ENCODE measurements around the gene MFF. TPM values are rescaled to one million over a fixed set of nuclear protein-coding genes. Genes with fewer than 3 reads are reported as not detected.
A peak's percentile ranks its signal among the peaks of the same experiment; 100 is the strongest.
"Not testable (repeated sequence)": the region's sequence is repeated elsewhere in the genome, so short reads cannot be mapped to it uniquely, and the experiment has no call there.

MFF gene
- total RNA-seq, 1 donor from 2014 or later = 65.8 TPM

- H3K4me1 ChIP-seq (ENCODE audit: control insufficient read depth in 3 of 3, insufficient read depth in 3 of 3, low read length in 3 of 3) = peaks cover 0 to 4% (median 3%) of the 10 kb centered on the region in 3 donors
- H3K9ac ChIP-seq (ENCODE audit: low read depth in 1 of 3, low read length in 3 of 3) = no peak overlapping the region
- no peaks in the 10 kb centered on the region for H3K27me3 ChIP-seq (ENCODE audit: control insufficient read depth in 3 of 3, insufficient read depth in 3 of 3, low read length in 3 of 3)
- no peaks in the 10 kb centered on the region for H3K36me3 ChIP-seq (ENCODE audit: control insufficient read depth in 3 of 3, insufficient read depth in 3 of 3, low read length in 3 of 3)
- H3K4me3 ChIP-seq (ENCODE audit: low read length in 3 of 3) = no peak overlapping the region
- no peaks in the 10 kb centered on the region for H3K9me3 ChIP-seq (ENCODE audit: control insufficient read depth in 3 of 3, low read length in 3 of 3)
- H3K27ac ChIP-seq (ENCODE audit: low read depth, low read length) = peak overlapping the region; percentile 43
These were observed 45.8 kb downstream of the MFF start for GRCh38 chr2:227370791-227371312.

- Histone ChIP-seq H3K27ac (ENCODE audit: low read depth, low read length) (no peak overlapping the region), H3K9me3 (ENCODE audit: control insufficient read depth in 3 of 3, low read length in 3 of 3) (no peaks in the 10 kb centered on the region), H3K27me3 (ENCODE audit: control insufficient read depth in 3 of 3, insufficient read depth in 3 of 3, low read length in 3 of 3) (peaks cover 0 to 2% (median 0%) of the 10 kb centered on the region in 3 donors)
These were observed 48.3 kb downstream of the MFF start for GRCh38 chr2:227373389-227373788.

GRCh38 chr2:227374158-227374557 lies 49.1 kb downstream of the MFF start:
- H3K4me3 ChIP-seq (ENCODE audit: low read length in 3 of 3) = no peak overlapping the region
- H3K27ac ChIP-seq (ENCODE audit: low read depth, low read length) = no peak overlapping the region
- no peaks in the 10 kb centered on the region for H3K9me3 ChIP-seq (ENCODE audit: control insufficient read depth in 3 of 3, low read length in 3 of 3)
- no peak overlapping the region for H3K9ac ChIP-seq (ENCODE audit: low read depth in 1 of 3, low read length in 3 of 3)
- no peaks in the 10 kb centered on the region for H3K4me1 ChIP-seq (ENCODE audit: control insufficient read depth in 3 of 3, insufficient read depth in 3 of 3, low read length in 3 of 3)
- no peaks in the 10 kb centered on the region for H3K36me3 ChIP-seq (ENCODE audit: control insufficient read depth in 3 of 3, insufficient read depth in 3 of 3, low read length in 3 of 3)
- H3K27me3 ChIP-seq (ENCODE audit: control insufficient read depth in 3 of 3, insufficient read depth in 3 of 3, low read length in 3 of 3) = peaks cover 0 to 2% (median 0%) of the 10 kb centered on the region in 3 donors

More at GRCh38 chr2:227373389-227373788, 48.3 kb downstream of the MFF start:
- Histone ChIP-seq H3K36me3 (ENCODE audit: control insufficient read depth in 3 of 3, insufficient read depth in 3 of 3, low read length in 3 of 3) (no peaks in the 10 kb centered on the region), H3K4me1 (ENCODE audit: control insufficient read depth in 3 of 3, insufficient read depth in 3 of 3, low read length in 3 of 3) (no peaks in the 10 kb centered on the region), H3K9ac (ENCODE audit: low read depth in 1 of 3, low read length in 3 of 3) (no peak overlapping the region), H3K4me3 (ENCODE audit: low read length in 3 of 3) (no peak overlapping the region)

- H3K4me3 ChIP-seq (ENCODE audit: low read length in 3 of 3) = no peak overlapping the region
- H3K27me3 ChIP-seq (ENCODE audit: control insufficient read depth in 3 of 3, insufficient read depth in 3 of 3, low read length in 3 of 3) = peaks cover 0 to 2% (median 0%) of the 10 kb centered on the region in 3 donors
- no peak overlapping the region for H3K9ac ChIP-seq (ENCODE audit: low read depth in 1 of 3, low read length in 3 of 3)
- H3K4me1 ChIP-seq (ENCODE audit: control insufficient read depth in 3 of 3, insufficient read depth in 3 of 3, low read length in 3 of 3) = no peaks in the 10 kb centered on the region
- H3K36me3 ChIP-seq (ENCODE audit: control insufficient read depth in 3 of 3, insufficient read depth in 3 of 3, low read length in 3 of 3) = no peaks in the 10 kb centered on the region
- no peak overlapping the region for H3K27ac ChIP-seq (ENCODE audit: low read depth, low read length)
- H3K9me3 ChIP-seq (ENCODE audit: control insufficient read depth in 3 of 3, low read length in 3 of 3) = no peaks in the 10 kb centered on the region
These were observed 51.8 kb downstream of the MFF start for GRCh38 chr2:227376656-227377396.

GRCh38 chr2:227377467-227378351 lies 52.7 kb downstream of the MFF start:
- no peak overlapping the region for H3K4me3 ChIP-seq (ENCODE audit: low read length in 3 of 3)
- H3K36me3 ChIP-seq (ENCODE audit: control insufficient read depth in 3 of 3, insufficient read depth in 3 of 3, low read length in 3 of 3) = no peaks in the 10 kb centered on the region
- H3K27ac ChIP-seq (ENCODE audit: low read depth, low read length) = no peak overlapping the region
- H3K9ac ChIP-seq (ENCODE audit: low read depth in 1 of 3, low read length in 3 of 3) = no peak overlapping the region
- H3K4me1 ChIP-seq (ENCODE audit: control insufficient read depth in 3 of 3, insufficient read depth in 3 of 3, low read length in 3 of 3) = no peaks in the 10 kb centered on the region
- peaks cover 0 to 2% (median 0%) of the 10 kb centered on the region in 3 donors for H3K27me3 ChIP-seq (ENCODE audit: control insufficient read depth in 3 of 3, insufficient read depth in 3 of 3, low read length in 3 of 3)
- no peaks in the 10 kb centered on the region for H3K9me3 ChIP-seq (ENCODE audit: control insufficient read depth in 3 of 3, low read length in 3 of 3)

GRCh38 chr2:227378371-227378782 lies 53.3 kb downstream of the MFF start:
- Histone ChIP-seq H3K4me1 (ENCODE audit: control insufficient read depth in 3 of 3, insufficient read depth in 3 of 3, low read length in 3 of 3) (no peaks in the 10 kb centered on the region), H3K9ac (ENCODE audit: low read depth in 1 of 3, low read length in 3 of 3) (no peak overlapping the region), H3K9me3 (ENCODE audit: control insufficient read depth in 3 of 3, low read length in 3 of 3) (no peaks in the 10 kb centered on the region), H3K4me3 (ENCODE audit: low read length in 3 of 3) (no peak overlapping the region), H3K27me3 (ENCODE audit: control insufficient read depth in 3 of 3, insufficient read depth in 3 of 3, low read length in 3 of 3) (peaks cover 0 to 2% (median 0%) of the 10 kb centered on the region in 3 donors), H3K36me3 (ENCODE audit: control insufficient read depth in 3 of 3, insufficient read depth in 3 of 3, low read length in 3 of 3) (no peaks in the 10 kb centered on the region), H3K27ac (ENCODE audit: low read depth, low read length) (no peak overlapping the region)

- Histone ChIP-seq H3K9me3 (ENCODE audit: control insufficient read depth in 3 of 3, low read length in 3 of 3) (no peaks in the 10 kb centered on the region), H3K4me3 (ENCODE audit: low read length in 3 of 3) (no peak within 1 kb of the TSS), H3K9ac (ENCODE audit: low read depth in 1 of 3, low read length in 3 of 3) (no peak within 1 kb of the TSS), H3K27me3 (ENCODE audit: control insufficient read depth in 3 of 3, insufficient read depth in 3 of 3, low read length in 3 of 3) (peaks cover 0 to 4% (median 2%) of the 10 kb centered on the region in 3 donors), H3K27ac (ENCODE audit: low read depth, low read length) (no peak within 1 kb of the TSS), H3K36me3 (ENCODE audit: control insufficient read depth in 3 of 3, insufficient read depth in 3 of 3, low read length in 3 of 3) (no peaks in the 10 kb centered on the region), H3K4me1 (ENCODE audit: control insufficient read depth in 3 of 3, insufficient read depth in 3 of 3, low read length in 3 of 3) (no peaks in the 10 kb centered on the region)
These were observed 54.0 kb downstream of the MFF start, which contains the start of gene TM4SF20 for GRCh38 chr2:227379095-227379494. Gene TM4SF20 (minus strand): TSS chr2:227379306. CDS start chr2:227379268, 38 bp downstream.

GRCh38 chr2:227382241-227382835 lies 57.3 kb downstream of the MFF start:
- not testable (repeated sequence) for H3K4me3 ChIP-seq (ENCODE audit: low read length in 3 of 3); H3K9me3 ChIP-seq (ENCODE audit: control insufficient read depth in 3 of 3, low read length in 3 of 3); H3K27me3 ChIP-seq (ENCODE audit: control insufficient read depth in 3 of 3, insufficient read depth in 3 of 3, low read length in 3 of 3); H3K9ac ChIP-seq (ENCODE audit: low read depth in 1 of 3, low read length in 3 of 3); H3K4me1 ChIP-seq (ENCODE audit: control insufficient read depth in 3 of 3, insufficient read depth in 3 of 3, low read length in 3 of 3); H3K27ac ChIP-seq (ENCODE audit: low read depth, low read length); H3K36me3 ChIP-seq (ENCODE audit: control insufficient read depth in 3 of 3, insufficient read depth in 3 of 3, low read length in 3 of 3)

GRCh38 chr2:227383686-227384085 lies 58.6 kb downstream of the MFF start:
- Histone ChIP-seq H3K4me3 (ENCODE audit: low read length in 3 of 3) (no peak overlapping the region), H3K36me3 (ENCODE audit: control insufficient read depth in 3 of 3, insufficient read depth in 3 of 3, low read length in 3 of 3) (no peaks in the 10 kb centered on the region), H3K27me3 (ENCODE audit: control insufficient read depth in 3 of 3, insufficient read depth in 3 of 3, low read length in 3 of 3) (peaks cover 0 to 4% (median 0%) of the 10 kb centered on the region in 3 donors), H3K27ac (ENCODE audit: low read depth, low read length) (no peak overlapping the region), H3K9me3 (ENCODE audit: control insufficient read depth in 3 of 3, low read length in 3 of 3) (no peaks in the 10 kb centered on the region), H3K9ac (ENCODE audit: low read depth in 1 of 3, low read length in 3 of 3) (no peak overlapping the region), H3K4me1 (ENCODE audit: control insufficient read depth in 3 of 3, insufficient read depth in 3 of 3, low read length in 3 of 3) (no peaks in the 10 kb centered on the region)

Data from skeletal muscle tissue (tissue), 4 donors.